GM23248 (cell line): Measurements from ENCODE around the gene MPHOSPH9. TPM values are rescaled to one million over a fixed set of nuclear protein-coding genes. Genes with fewer than 3 reads are reported as not detected.
A peak's percentile ranks its signal among the peaks of the same experiment; 100 is the strongest.

Source experiments
- DNase-seq: peaks from one replicate; pipeline ENCODE4 v3.0.0-alpha.2; 2015
- H2AFZ ChIP-seq: fragments of 200-600 bp; sonication (generic); 2 replicates; pipeline ENCODE4 v1.6.1; 2016; ENCODE audit warnings: antibody characterized with exemption
- H3F3A ChIP-seq: fragments of 200-600 bp; sonication (generic); 2 replicates; pipeline ENCODE4 v1.6.1; 2016; ENCODE audit warnings: mild to moderate bottlenecking, antibody characterized with exemption, mixed run types; ENCODE audit not compliant: insufficient read depth
- H3K27ac ChIP-seq: fragments of 200-600 bp; sonication (generic); 2 replicates; pipeline ENCODE4 v1.5.1; 2016; ENCODE audit warnings: mild to moderate bottlenecking
- H3K27me3 ChIP-seq: fragments of 200-600 bp; sonication (generic); replicated peaks from 2 replicates; pipeline ENCODE4 v1.6.1; 2016; ENCODE audit warnings: mild to moderate bottlenecking; ENCODE audit not compliant: insufficient read depth
- H3K36me3 ChIP-seq: fragments of 200-600 bp; sonication (generic); 2 replicates; pipeline ENCODE4 v1.6.1; 2016; ENCODE audit warnings: low read depth, mild to moderate bottlenecking
- H3K4me1 ChIP-seq: fragments of 200-600 bp; sonication (generic); 2 replicates; pipeline ENCODE4 v1.6.1; 2016; ENCODE audit warnings: mild to moderate bottlenecking; ENCODE audit not compliant: insufficient read depth
- H3K4me2 ChIP-seq: fragments of 200-600 bp; sonication (generic); one replicate; pipeline ENCODE4 v1.6.1; 2016; ENCODE audit warnings: mild to moderate bottlenecking; ENCODE audit not compliant: unreplicated experiment
- H3K4me3 ChIP-seq: fragments of 200-600 bp; sonication (generic); 2 replicates; pipeline ENCODE4 v1.5.1; 2016; ENCODE audit warnings: mild to moderate bottlenecking
- H3K79me2 ChIP-seq: fragments of 200-600 bp; sonication (generic); 2 replicates; pipeline ENCODE4 v1.6.1; 2016; ENCODE audit warnings: mild to moderate bottlenecking; ENCODE audit not compliant: insufficient read depth
- H3K9ac ChIP-seq: fragments of 200-600 bp; sonication (generic); 2 replicates; pipeline ENCODE4 v1.6.1; 2016; ENCODE audit warnings: mild to moderate bottlenecking
- H3K9me2 ChIP-seq: fragments of 200-600 bp; sonication (generic); 2 replicates; pipeline ENCODE4 v1.6.1; 2016; ENCODE audit warnings: mixed run types, mild to moderate bottlenecking, moderate library complexity; ENCODE audit not compliant: insufficient read depth
- H3K9me3 ChIP-seq: fragments of 200-600 bp; sonication (generic); one replicate; pipeline ENCODE4 v1.6.1; 2017; ENCODE audit warnings: low read depth
- H4K20me1 ChIP-seq: fragments of 200-600 bp; sonication (generic); 2 replicates; pipeline ENCODE4 v1.6.0; 2016; ENCODE audit not compliant: insufficient read depth
- EZH2 ChIP-seq: fragments of 200-600 bp; sonication (generic); IDR thresholded peaks from 2 replicates; pipeline ENCODE4 v1.6.1; 2018; ENCODE audit warnings: antibody characterized with exemption, mild to moderate bottlenecking; ENCODE audit not compliant: insufficient read depth, poor library complexity, severe bottlenecking
- EZH2phosphoT487 ChIP-seq: fragments of 200-600 bp; sonication (generic); IDR thresholded peaks from 2 replicates; pipeline ENCODE4 v1.6.1; 2018; ENCODE audit warnings: antibody characterized with exemption, moderate library complexity, mild to moderate bottlenecking, low read depth; ENCODE audit not compliant: insufficient read depth
- WGBS, 2 experiments: methylation state at CpG; one replicate each; pipeline ENCODE4 v1.1.6; 2015 to 2017; ENCODE audit warnings: low lambda C conversion rate in 2 of 2, low coverage in 1 of 2; ENCODE audit errors: missing lambda C conversion rate in 2 of 2; 5-methylcytosine and 5-hydroxymethylcytosine counted together
- in situ Hi-C: fragments of 300-500 bp; cut with MboI; formaldehyde crosslinking; loops from 2 replicates; pipeline ENCODE4 v1.15.0; 2020
- polyA plus RNA-seq: library from polyadenylated mRNA; unstranded; fragments of >200 nt; fragmentation: Nextera tagmentation; extraction: Ambion mirVana; gene quantifications from 2 replicates; pipeline ENCODE4 v1.2.1, GENCODE V29; 2016
- total RNA-seq: library from RNA; depleted of rRNA; stranded (reverse); fragments of >200 nt; shearing (Covaris generic); gene quantifications from 2 replicates; pipeline ENCODE4 v1.2.3, GENCODE V29; 2014

The MPHOSPH9 gene
- total and polyA plus RNA-seq, 2 experiments from 2014 or later: 18.0 to 51.6 TPM

DNA sequence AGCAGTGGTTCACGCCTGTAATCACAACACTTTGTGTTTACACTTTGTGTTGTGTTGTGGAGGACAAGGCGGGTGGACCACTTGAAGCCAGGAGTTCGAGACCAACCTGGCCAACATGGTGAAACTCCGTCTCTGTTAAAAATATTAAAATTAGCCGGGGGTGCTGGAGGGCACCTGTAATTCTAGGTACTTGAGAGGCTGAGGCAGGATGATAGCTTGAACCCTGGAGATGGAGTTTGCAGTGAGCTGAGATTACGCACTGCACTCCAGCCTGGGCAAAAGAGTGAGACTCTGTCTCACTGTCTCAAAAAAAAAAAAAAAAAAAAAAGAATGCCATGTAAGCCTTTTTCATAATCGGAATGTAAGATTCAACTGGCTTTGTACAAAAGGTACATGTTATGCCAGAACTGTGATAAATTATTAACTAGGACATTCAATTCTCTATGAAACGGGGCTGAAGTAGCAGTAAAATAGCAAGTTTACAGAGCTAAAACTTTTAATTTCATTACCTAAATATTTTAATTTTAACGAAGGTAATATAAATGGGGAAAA, 68.2 kb downstream of the MPHOSPH9 start:
- Histone ChIP-seq H3K36me3 (peaks cover 18% of the 10 kb centered on the region; the same call in 1 of the 2 replicates), H3F3A (0 out of 2 replicates have a peak, but pooled peaks cover 5% of the 10 kb centered on the region), H3K79me2 (no peaks in the 10 kb centered on the region), H3K27me3 (no peaks in the 10 kb centered on the region), H3K9me3 (no peaks in the 10 kb centered on the region), H4K20me1 (no peaks in the 10 kb centered on the region), H3K27ac (no peak overlapping the region), H3K9me2 (no peaks in the 10 kb centered on the region), H2AFZ (no peak overlapping the region), H3K4me3 (no peak overlapping the region), H3K4me2 (no peak overlapping the region), H3K4me1 (no peaks in the 10 kb centered on the region), H3K9ac (no peak overlapping the region)
- no peak for DNase-seq
- no peak for TF ChIP-seq EZH2
- no peak for TF ChIP-seq EZH2phosphoT487
- 92 to 94% methylated on average over 9 of the region's 9 CpGs for WGBS, 2 experiments
- in situ Hi-C loops: no loop called here

DNA sequence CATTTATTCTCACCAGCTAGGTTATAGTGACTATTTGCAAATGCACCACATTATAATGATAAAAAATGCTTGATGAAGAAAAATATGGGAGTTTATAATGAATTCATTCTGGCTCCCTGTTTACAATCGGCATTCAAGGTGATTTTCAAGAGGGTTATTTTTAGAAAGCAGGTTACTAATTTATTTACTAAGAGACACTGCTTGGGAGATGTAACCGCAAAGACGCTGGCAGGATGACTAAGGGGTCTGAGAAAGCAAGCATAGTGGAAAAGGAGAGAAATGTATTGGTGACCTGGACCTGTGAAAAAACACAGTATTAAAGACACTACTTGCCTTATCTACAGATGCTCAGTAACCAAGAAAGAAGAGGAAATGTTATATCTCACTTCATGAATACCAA, 68.7 kb downstream of the MPHOSPH9 start:
- WGBS, 2 experiments: 95 to 96% methylated on average over 3 of the region's 3 CpGs
- H3K4me1 ChIP-seq: no peaks in the 10 kb centered on the region

DNA sequence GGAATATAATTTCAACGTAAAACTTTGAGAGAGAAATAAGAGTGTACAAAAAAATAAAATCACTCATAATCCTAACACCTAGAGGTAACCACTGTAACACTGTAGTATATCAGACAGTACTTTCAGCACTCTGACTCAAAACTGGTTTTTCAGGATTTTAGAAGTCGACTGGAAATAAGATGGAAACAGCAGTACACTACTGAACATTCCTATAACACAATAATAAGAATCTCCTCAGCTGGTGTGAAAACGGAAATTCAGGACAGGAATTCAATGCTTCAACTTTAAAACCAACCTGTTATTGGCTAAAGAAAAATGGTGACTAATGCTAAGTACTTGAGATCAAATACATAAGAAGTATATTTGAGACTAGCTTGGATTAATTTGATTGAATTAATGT, 69.7 kb downstream of the MPHOSPH9 start:
- WGBS, 2 experiments: 83 to 84% methylated on average over 3 of the region's 3 CpGs
- H3K79me2 ChIP-seq: no peaks in the 10 kb centered on the region
- H3K9me3 ChIP-seq: no peaks in the 10 kb centered on the region
- H2AFZ ChIP-seq: no peak overlapping the region
- H3K4me2 ChIP-seq: no peak overlapping the region
- no peak overlapping the region for H3K27ac ChIP-seq
- H3K27me3 ChIP-seq: no peaks in the 10 kb centered on the region
- H3F3A ChIP-seq: 0 out of 2 replicates have a peak, but pooled peaks cover 5% of the 10 kb centered on the region
- DNase-seq: no peak
- H3K36me3 ChIP-seq: peaks cover 18% of the 10 kb centered on the region; the same call in 1 of the 2 replicates
- TF ChIP-seq EZH2phosphoT487 (no peak), EZH2 (no peak)
- H3K4me1 ChIP-seq: no peaks in the 10 kb centered on the region
- no peaks in the 10 kb centered on the region for H3K9me2 ChIP-seq
- in situ Hi-C loops: no loop called here
- no peak overlapping the region for H3K9ac ChIP-seq
- no peak overlapping the region for H3K4me3 ChIP-seq
- H4K20me1 ChIP-seq: no peaks in the 10 kb centered on the region

More for the DNA sequence above, 68.7 kb downstream of the MPHOSPH9 start:
- in situ Hi-C loops: no loop called here
- 0 out of 2 replicates have a peak, but pooled peaks cover 5% of the 10 kb centered on the region for H3F3A ChIP-seq
- H4K20me1 ChIP-seq: no peaks in the 10 kb centered on the region
- no peak overlapping the region for H3K4me3 ChIP-seq
- no peak overlapping the region for H3K9ac ChIP-seq
- H2AFZ ChIP-seq: no peak overlapping the region
- H3K9me3 ChIP-seq: no peaks in the 10 kb centered on the region
- DNase-seq: no peak
- H3K27me3 ChIP-seq: no peaks in the 10 kb centered on the region
- H3K4me2 ChIP-seq: no peak overlapping the region
- peaks cover 18% of the 10 kb centered on the region; the same call in 1 of the 2 replicates for H3K36me3 ChIP-seq
- no peaks in the 10 kb centered on the region for H3K79me2 ChIP-seq
- no peaks in the 10 kb centered on the region for H3K9me2 ChIP-seq
- no peak overlapping the region for H3K27ac ChIP-seq
- TF ChIP-seq EZH2phosphoT487 (no peak), EZH2 (no peak)

DNA sequence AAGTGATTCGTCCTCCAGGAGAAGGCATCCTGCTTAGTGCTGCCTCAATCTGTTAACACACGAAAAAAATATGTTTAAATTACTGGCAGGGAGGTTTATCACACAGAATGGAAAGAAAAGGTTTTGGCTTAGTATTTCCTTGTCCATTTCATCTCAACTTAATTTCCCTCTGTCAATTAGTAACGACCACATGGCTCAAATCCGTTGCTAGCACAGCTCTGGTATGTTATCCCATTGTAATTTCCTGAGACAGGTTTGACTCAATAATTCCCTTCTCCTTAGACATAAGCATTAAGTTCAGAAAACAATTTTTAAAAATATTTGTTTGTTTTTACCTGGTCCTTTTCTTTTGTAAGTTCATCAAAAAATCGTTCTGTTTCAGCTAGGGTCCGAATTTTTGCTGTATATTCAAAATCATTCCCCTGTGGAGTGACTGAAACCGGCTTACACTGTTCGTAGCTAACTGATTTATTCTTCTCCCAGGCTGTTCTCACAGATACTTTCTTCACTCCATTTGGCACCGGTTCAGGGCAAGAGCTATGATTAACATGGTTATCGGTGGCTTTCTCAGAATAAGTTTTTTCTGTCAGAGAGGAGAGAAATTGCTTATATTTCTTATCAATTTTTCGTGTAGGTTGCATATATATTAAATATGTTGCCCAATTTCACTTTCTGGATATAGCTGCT, 72.0 kb downstream of the MPHOSPH9 start:
- no peak overlapping the region for H3K27ac ChIP-seq

More for the DNA sequence above, 72.0 kb downstream of the MPHOSPH9 start:
- no peak overlapping the region for H2AFZ ChIP-seq
- no peaks in the 10 kb centered on the region for H4K20me1 ChIP-seq
- no peaks in the 10 kb centered on the region for H3K9me3 ChIP-seq
- H3K27me3 ChIP-seq: no peaks in the 10 kb centered on the region
- in situ Hi-C loops: no loop called here
- no peak overlapping the region for H3K4me2 ChIP-seq
- H3K9ac ChIP-seq: no peak overlapping the region
- H3K79me2 ChIP-seq: no peaks in the 10 kb centered on the region
- 71 to 72% methylated on average over 11 of the region's 11 CpGs for WGBS, 2 experiments
- TF ChIP-seq EZH2phosphoT487 (no peak), EZH2 (no peak)
- DNase-seq: peak; percentile 34
- H3K36me3 ChIP-seq: peaks cover 15% of the 10 kb centered on the region; the same call in 1 of the 2 replicates
- no peaks in the 10 kb centered on the region for H3K9me2 ChIP-seq
- no peak overlapping the region for H3K4me3 ChIP-seq
- H3K4me1 ChIP-seq: no peaks in the 10 kb centered on the region
- H3F3A ChIP-seq: 0 out of 2 replicates have a peak, but pooled peaks cover 5% of the 10 kb centered on the region
